Stimulated activated CD8-positive, alpha-beta memory T cell treated with anti-CD3 and anti-CD28 coated beads, Interleukin-12 subunit alpha, Interleukin-12 subunit beta, amount 100 ng/mL, for 1 hour (primary cell): ENCODE results near the gene DRD3.

Experiments
- DNase-seq: peaks from one replicate; pipeline ENCODE4 v3.0.0-alpha.2; 2020; ENCODE audit warnings: low read depth

DRD3 gene

GRCh38 chr3:114120211-114120610 is 58.6 kb downstream of the DRD3 start:
- DNase-seq, result no peak

DNA sequence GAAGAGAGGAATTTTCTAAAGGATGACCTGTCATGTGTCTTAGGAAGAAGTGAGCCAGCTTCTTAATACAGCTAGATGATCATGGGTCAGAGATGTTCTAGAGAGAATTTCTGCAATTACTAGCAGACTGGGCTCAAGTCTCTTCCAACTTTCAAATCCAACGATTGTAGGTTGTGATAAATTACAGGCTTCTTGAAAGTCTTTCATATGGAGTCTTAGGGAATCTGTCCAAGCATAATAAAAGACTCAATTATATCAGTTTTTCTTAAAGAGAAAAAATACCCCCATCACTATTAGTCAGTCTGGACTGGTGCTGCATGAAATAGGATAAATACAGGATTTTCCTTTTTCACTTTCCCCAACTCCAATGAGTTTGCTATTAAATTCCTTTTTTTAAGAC is 59.1 kb downstream of the DRD3 start:
- no peak for DNase-seq

DNA sequence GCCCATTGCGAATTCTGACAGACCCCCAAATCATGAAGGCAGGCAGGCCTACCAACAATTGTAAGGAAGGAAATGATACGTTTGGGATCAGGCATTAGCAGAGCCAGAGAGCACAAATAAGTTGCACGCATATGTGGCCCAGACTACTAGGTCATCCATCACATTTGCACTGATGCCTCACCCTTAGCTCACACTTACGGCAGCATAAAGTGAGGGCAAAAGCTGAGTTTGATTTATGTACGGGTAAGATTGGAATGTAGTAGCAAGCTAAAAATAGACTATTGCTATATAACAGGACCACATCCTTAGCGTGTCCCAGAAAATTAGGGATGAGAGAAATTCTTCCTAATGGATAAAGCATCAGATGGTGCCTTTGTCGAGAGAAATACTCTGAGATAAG is 63.7 kb downstream of the DRD3 start:
- DNase-seq, result no peak

DNA sequence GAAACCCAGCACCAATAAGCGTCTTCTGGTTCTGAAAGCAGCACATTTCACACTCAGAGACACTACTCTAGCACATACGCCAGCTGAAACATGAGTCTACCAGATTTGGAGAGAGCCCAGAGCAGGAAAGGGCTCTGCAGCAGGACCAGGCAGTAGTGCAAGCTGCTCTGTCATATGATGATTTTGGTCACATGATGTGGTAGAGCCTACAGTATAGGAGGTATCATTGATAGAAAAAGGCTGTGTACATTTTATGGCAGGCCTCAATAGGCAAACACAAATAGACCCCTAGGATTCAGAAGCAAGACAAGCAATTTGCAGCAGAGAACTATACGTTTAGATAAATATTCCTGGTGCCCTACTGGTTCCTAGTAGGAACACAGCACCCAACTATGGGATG is 64.1 kb downstream of the DRD3 start:
- DNase-seq, result no peak

GRCh38 chr3:114112696-114113095 is 66.2 kb downstream of the DRD3 start:
- no peak for DNase-seq

DNA sequence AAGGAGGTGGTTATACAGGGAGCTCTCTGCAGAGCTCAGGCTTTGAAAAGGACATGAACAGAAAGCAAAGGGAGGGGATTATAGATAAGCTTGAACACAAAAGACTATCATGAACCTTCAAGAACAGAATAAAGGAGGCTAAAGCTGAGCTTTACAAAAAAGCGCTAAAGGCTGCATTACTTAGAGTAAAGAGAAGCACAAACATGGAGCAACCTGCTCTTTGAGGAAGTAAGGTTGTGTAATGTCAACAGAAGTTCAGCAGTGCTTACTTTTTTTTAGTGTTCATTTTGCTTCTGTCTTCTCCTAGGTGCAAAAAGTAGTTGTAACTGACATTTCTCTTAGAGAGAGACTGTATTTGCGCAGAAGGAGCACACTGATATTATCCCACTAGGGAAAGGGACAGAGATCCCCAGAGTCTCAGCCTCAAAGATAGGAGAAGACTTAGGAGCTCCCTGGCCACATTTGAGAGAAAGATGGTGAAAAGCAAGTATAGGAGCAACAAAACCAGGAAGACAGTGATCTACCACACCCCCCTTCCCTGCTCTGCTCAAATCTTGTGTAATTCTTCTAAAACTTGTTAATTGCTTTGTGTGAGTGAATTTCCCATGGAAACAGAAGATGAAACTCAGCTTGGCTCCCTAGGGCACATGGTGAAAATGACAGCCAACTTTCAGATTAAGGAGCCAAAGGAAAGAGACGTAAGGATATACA is 67.6 kb downstream of the DRD3 start:
- DNase-seq, result no peak

GRCh38 chr3:114110439-114110838 is 68.4 kb downstream of the DRD3 start:
- no peak for DNase-seq

- DNase-seq, result no peak
Observed at GRCh38 chr3:114108137-114108536, 70.7 kb downstream of the DRD3 start.

DNA sequence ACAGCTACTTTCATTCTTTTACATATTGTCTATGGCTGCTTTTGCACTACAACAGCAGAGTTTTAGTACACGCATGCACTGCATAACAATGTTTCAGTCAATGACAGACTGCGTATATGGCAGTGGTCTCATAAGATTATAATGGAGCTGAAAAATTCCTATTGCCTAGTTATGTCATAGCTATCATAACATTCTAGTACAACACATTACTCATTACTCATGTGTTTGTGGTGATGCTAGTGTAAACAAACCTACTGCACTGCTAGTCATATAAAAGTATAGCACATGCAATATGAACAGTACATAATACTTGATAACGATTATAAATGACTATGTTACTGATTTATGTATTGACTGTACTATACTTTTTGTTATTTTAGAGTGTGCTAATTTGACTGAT is 74.4 kb downstream of the DRD3 start:
- no peak for DNase-seq

- no peak for DNase-seq
Observed at GRCh38 chr3:114103858-114104257, 75.0 kb downstream of the DRD3 start.

DNA sequence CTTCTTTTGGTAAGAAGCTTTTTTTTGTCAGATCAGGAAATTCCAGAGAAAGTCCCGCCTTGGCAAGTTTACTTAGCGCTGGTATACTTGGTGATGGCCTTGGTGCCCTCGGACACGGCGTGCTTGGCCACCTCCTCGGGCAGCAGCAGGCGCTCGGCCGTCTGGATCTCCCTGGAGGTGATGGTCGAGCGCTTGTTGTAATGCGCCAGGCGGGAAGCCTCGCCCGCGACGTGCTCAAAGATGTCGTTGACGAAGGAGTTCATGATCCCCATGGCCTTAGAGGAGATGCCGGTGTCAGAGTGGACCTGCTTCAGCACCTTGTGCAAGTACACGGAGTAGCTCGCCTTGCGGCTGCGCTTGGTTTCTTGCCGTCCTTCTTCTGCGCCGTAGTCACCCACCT is 75.7 kb downstream of the DRD3 start:
- no peak for DNase-seq

DNA sequence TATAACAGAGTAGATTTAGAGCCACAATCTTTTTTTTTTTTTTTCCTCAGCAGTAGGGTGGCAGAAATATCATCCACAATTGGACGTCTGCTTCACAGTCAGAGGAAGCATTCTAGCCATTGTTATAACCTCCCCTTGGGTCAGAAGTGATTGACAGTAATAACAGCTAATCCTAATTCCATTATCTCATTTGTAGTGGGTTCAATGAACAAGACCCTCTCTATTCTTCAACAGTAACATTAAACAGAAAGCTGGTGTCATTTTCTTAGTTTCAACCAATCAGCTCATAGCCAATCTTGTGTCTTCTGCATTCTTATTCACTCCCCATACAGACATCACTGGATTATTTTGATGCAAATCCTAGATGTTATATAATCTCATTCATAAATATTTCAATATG is 77.8 kb downstream of the DRD3 start:
- DNase-seq, result no peak

GRCh38 chr3:114095796-114096195 is 83.1 kb downstream of the DRD3 start:
- DNase-seq, result no peak

- DNase-seq, result no peak
Observed at GRCh38 chr3:114093596-114093995, 85.3 kb downstream of the DRD3 start.

- DNase-seq, result no peak
Observed at GRCh38 chr3:114093016-114093380, 85.9 kb downstream of the DRD3 start.

GRCh38 chr3:114092151-114093015 is 86.5 kb downstream of the DRD3 start:
- no peak for DNase-seq

- DNase-seq, result no peak
Observed at GRCh38 chr3:114089675-114090074, 89.2 kb downstream of the DRD3 start.

DNA sequence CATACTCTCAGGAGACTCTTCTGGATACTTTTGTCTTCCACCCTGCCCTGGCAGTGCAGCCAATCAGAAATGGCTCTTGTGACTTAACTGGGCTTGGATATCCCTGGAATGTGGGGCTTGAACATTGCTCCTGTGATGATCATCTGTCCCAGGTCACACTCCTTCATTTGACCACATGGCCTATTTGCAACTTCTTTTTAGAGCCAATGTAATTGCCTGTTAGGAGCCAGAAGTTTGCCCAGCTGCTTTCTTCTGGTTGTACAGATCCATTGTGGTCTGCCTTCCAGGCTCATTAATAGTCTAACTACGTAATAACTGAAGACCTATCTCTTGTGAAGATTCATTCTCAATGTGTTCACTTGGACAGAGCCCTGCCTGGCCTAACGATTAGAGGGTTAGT is 92.5 kb downstream of the DRD3 start:
- no peak for DNase-seq

- DNase-seq, result no peak
Observed at GRCh38 chr3:114083112-114083511, 95.7 kb downstream of the DRD3 start.

GRCh38 chr3:114081037-114081436 is 97.8 kb downstream of the DRD3 start:
- no peak for DNase-seq

GRCh38 chr3:114080201-114080600 is 98.7 kb downstream of the DRD3 start:
- no peak for DNase-seq

GRCh38 chr3:114079761-114080160 is 99.1 kb downstream of the DRD3 start:
- no peak for DNase-seq

- no peak for DNase-seq
Observed at GRCh38 chr3:114078126-114078525, 100.7 kb downstream of the DRD3 start.
